ENCODE measurements around the gene PLCB3.

The PLCB3 gene

DNA sequence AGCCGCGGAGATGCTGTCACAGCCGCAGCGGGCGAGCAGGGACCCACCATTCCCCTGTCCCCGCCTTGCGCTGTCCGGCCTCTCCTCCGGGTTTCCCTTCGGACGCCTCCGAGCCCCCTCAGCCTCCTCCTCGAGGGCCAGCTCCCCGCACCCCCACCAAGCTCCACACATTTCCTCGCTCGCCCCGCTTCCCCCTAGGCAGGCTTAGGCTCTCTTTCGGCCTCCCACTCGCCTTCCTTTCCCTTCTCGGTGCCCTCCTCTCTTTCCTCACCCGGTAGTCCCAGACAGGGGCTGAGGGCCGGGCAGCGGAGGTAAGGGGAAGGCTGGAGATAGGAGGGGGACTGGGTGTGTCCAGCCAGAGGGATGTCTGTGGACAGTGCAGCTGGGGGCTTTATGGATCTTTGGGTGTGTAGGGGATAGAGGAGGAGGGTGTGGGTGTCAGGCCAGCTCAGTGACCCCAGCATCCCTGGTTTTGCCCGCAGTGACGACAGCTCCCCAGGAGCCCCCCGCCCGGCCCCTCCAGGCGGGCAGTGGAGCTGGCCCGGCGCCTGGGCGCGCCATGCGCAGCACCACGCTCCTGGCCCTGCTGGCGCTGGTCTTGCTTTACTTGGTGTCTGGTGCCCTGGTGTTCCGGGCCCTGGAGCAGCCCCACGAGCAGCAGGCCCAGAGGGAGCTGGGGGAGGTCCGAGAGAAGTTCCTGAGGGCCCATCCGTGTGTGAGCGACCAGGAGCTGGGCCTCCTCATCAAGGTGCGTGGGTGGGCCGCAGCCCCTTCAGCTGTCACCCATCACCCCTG, 41.3 kb downstream of the PLCB3 start:
- TF ChIP-seq, protein P1, sequence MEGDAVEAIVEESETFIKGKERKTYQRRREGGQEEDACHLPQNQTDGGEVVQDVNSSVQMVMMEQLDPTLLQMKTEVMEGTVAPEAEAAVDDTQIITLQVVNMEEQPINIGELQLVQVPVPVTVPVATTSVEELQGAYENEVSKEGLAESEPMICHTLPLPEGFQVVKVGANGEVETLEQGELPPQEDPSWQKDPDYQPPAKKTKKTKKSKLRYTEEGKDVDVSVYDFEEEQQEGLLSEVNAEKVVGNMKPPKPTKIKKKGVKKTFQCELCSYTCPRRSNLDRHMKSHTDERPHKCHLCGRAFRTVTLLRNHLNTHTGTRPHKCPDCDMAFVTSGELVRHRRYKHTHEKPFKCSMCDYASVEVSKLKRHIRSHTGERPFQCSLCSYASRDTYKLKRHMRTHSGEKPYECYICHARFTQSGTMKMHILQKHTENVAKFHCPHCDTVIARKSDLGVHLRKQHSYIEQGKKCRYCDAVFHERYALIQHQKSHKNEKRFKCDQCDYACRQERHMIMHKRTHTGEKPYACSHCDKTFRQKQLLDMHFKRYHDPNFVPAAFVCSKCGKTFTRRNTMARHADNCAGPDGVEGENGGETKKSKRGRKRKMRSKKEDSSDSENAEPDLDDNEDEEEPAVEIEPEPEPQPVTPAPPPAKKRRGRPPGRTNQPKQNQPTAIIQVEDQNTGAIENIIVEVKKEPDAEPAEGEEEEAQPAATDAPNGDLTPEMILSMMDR (IDR thresholded peaks at IDR 0.05; ENCODE audit: insufficient read depth, low read depth, low read length, missing control alignments), result no peak
- H3K4me3 ChIP-seq (ENCODE audit: low read depth, low read length), result no peak overlapping the region
- DNase-seq (ENCODE audit: low read depth), result no peak

DNA sequence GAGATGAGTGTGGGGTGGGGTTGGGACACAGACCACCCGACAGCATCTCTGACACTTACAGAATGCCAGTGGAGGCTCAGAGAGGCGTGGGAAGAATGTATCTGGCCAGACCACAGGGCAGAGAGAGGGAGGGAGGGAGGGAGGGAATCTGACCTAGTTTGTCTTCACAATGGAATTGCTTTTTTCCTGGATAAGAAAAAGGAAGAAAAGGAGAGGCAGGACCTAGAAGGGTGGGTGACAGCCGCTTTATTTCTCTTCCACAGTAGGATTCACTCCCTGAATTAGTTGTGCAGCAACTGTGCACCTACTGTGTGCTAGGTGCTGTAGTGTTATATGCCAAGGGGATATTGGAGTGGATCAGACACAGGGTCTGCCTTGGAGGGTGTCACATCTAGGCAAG, 43.4 kb downstream of the PLCB3 start:
- TF ChIP-seq, protein P1 (IDR thresholded peaks at IDR 0.05; ENCODE audit: insufficient read depth, low read depth, low read length, missing control alignments), result no peak
- no peak for DNase-seq (ENCODE audit: low read depth)
- no peak overlapping the region for H3K4me3 ChIP-seq (ENCODE audit: low read depth, low read length)

DNA sequence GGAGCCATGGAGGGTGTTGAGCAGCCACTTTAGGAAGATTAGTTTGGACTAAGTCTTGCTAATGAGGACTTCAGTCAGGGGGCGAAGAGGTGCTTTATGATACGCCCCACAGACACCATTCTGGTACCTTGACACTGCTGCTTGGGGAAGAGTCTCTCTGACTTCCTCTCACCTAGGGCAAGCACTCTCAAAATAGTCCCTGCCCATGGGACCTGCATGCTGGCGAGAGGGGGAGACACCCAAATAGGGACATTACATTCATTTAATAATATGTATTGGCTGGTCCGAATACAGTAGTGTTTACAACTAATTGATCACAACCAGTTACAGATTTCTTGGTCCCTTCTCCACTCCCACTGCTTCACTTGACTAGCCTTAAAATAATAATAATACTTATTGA, 44.4 kb downstream of the PLCB3 start:
- TF ChIP-seq, protein P1 (IDR thresholded peaks at IDR 0.05; ENCODE audit: insufficient read depth, low read depth, low read length, missing control alignments), result no peak
- no peak for DNase-seq (ENCODE audit: low read depth)

DNA sequence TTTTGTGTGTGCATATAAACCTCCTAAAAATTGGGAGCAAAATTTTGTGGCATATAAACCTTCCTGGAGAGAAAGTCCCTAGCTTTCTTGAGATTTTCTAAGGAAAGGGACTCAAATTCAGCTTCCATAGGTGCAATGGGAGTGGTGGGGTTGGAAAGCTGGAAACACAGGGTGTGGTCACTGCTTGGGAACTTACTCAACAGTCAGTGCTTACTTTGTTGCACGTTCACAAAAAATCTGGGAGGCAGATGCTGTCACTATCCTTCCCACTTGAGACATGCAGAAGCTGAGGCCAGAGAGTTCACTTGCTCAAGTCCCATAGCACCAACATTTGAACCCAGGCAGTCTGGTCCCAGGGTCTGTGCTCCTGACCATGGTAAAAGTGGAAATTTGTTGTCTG, 44.9 kb downstream of the PLCB3 start:
- H3K4me3 ChIP-seq (ENCODE audit: low read depth, low read length), result no peak overlapping the region
- no peak for DNase-seq (ENCODE audit: low read depth)
- TF ChIP-seq, protein P1 (IDR thresholded peaks at IDR 0.05; ENCODE audit: insufficient read depth, low read depth, low read length, missing control alignments), result no peak

More for the DNA sequence above, 44.4 kb downstream of the PLCB3 start:
- H3K4me3 ChIP-seq (ENCODE audit: low read depth, low read length), result no peak overlapping the region

DNA sequence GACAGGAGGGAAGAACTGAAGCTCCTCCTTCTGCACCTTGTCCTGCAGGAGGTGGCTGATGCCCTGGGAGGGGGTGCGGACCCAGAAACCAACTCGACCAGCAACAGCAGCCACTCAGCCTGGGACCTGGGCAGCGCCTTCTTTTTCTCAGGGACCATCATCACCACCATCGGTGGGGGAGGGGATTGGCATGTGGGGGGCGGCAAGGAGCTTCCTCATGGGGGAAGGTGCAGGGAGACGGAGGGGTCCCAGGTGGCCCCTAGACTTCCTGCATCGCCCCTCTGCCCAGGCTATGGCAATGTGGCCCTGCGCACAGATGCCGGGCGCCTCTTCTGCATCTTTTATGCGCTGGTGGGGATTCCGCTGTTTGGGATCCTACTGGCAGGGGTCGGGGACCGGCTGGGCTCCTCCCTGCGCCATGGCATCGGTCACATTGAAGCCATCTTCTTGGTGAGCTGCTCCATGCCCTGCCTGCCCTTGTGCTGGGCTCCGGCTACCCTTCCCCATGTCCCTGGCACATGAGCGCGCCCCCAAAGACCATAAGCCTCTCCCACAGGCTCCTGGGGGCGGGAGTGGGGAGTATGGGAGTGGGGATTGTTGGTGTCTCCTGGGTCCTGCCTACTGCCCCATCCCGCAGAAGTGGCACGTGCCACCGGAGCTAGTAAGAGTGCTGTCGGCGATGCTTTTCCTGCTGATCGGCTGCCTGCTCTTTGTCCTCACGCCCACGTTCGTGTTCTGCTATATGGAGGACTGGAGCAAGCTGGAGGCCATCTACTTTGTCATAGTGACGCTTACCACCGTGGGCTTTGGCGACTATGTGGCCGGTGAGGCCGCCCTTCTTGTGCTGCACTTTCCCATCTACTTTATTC, 45.7 kb downstream of the PLCB3 start:
- no peak overlapping the region for H3K4me3 ChIP-seq (ENCODE audit: low read depth, low read length)
- no peak for DNase-seq (ENCODE audit: low read depth)
- TF ChIP-seq, protein P1 (IDR thresholded peaks at IDR 0.05; ENCODE audit: insufficient read depth, low read depth, low read length, missing control alignments), result no peak

DNA sequence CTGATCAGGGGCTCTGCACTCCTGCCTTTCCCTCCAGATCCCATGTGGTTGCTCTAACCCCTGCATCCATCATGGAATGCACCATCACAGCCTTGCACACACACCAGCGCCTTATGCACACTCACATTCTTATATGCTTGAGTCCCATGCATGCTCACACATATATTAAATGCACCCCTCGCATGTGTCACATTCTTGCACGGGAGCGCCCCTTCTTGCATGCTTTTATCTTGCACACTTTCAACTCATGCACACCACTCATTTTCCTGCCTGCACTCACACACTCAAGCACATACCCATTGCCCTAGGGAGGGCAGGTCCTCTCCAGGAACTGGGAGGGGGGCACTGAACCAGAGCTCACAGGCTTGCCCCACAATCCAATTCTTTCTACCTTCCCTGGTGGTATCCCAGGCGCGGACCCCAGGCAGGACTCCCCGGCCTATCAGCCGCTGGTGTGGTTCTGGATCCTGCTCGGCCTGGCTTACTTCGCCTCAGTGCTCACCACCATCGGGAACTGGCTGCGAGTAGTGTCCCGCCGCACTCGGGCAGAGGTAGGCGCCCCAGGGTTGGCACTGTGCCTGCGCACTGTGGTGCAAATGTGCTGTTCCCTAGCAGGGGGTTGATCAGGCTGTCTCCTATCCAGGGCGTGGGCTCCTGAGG, 46.5 kb downstream of the PLCB3 start:
- no peak for DNase-seq (ENCODE audit: low read depth)
- TF ChIP-seq, protein P1 (IDR thresholded peaks at IDR 0.05; ENCODE audit: insufficient read depth, low read depth, low read length, missing control alignments), result no peak
- no peak overlapping the region for H3K4me3 ChIP-seq (ENCODE audit: low read depth, low read length)
